Activated CD8-positive, alpha-beta T cell treated with anti-CD3 and anti-CD28 coated beads, Interleukin-2, amount 10 ng/mL, durations not matched to agents 7 days and 5 days (primary cell): Measurements from ENCODE around the gene GTF2IRD1. TPM values are rescaled to one million over a fixed set of nuclear protein-coding genes. Genes with fewer than 3 reads are reported as not detected.
"Not testable (repeated sequence)": the region's sequence is repeated elsewhere in the genome, so short reads cannot be mapped to it uniquely, and the experiment has no call there.

Experiments used
- ATAC-seq: fragments of 150-1000 bp; cut with Tn5 transposase; one replicate; pipeline ENCODE4 v1.10.0; 2021; ENCODE audit warnings: moderate library complexity
- CTCF ChIA-PET: fragments of 350-600 bp; sonication (Branson Sonifier 250); formaldehyde crosslinking; loops from one replicate; lab custom pipeline; 2021; ENCODE audit warnings: antibody characterized with exemption; lab: Charles Lee
- POLR2A ChIA-PET: fragments of 350-600 bp; sonication (Branson Sonifier 250); formaldehyde crosslinking; loops from one replicate; lab custom pipeline; 2021; ENCODE audit warnings: antibody characterized with exemption; lab: Charles Lee
- DNase-seq: peaks from one replicate; pipeline ENCODE4 v3.0.0-alpha.2; 2020
- H3K27ac Mint-ChIP-seq: one replicate; pipeline ENCODE4 v1.8.0; 2021; ENCODE audit warnings: mild to moderate bottlenecking, mixed read lengths
- H3K27me3 Mint-ChIP-seq: one replicate; pipeline ENCODE4 v1.8.0; 2021; ENCODE audit warnings: low read depth, mixed read lengths
- H3K36me3 Mint-ChIP-seq: one replicate; pipeline ENCODE4 v1.8.0; 2021; ENCODE audit warnings: low read depth, mixed read lengths
- H3K4me1 Mint-ChIP-seq: one replicate; pipeline ENCODE4 v1.8.0; 2021; ENCODE audit warnings: low read depth, mixed read lengths
- H3K4me3 Mint-ChIP-seq: one replicate; pipeline ENCODE4 v1.8.0; 2021; ENCODE audit warnings: mild to moderate bottlenecking, mixed read lengths
- H3K9me3 Mint-ChIP-seq: one replicate; pipeline ENCODE4 v1.8.0; 2022; ENCODE audit warnings: mixed read lengths; ENCODE audit not compliant: insufficient read depth
- total RNA-seq, 2 experiments: library from RNA; stranded (reverse); gene quantifications; one replicate each; pipeline ENCODE4 v1.2.3, GENCODE V29; 2021

GTF2IRD1 gene
- total RNA-seq, 2 experiments from 2014 or later, result not detected

DNA sequence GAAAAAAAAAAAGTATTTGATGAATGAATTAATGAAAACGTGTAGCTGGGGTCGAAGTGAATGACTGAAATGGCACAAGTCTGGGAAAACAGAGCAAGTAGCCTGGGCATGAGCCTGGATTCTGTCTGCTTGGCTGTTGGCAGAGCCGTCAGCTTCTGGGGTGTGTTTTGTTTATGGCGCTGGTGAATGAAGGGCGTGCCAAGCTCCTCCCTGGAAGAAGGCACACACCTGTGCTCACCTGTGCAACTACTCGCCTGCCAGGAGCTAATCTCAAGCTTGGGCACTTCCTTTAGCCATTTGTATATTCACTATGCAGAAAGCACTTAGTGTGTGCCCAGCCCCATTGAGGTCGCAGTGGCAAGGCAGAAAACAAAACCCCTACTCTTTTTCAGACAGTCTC is 74.1 kb downstream of the GTF2IRD1 start:
- H3K4me3 Mint-ChIP-seq, result no peak overlapping the region
- DNase-seq (no peak), ATAC-seq (no peak)
- ChIA-PET POLR2A (no interaction called here), CTCF (interaction anchor here (0.8 kb wide), 1 partner anchor 109 kb away, joined by 3 read pairs; no protein-coding TSS in a partner anchor)
- H3K27me3 Mint-ChIP-seq, result no peaks in the 10 kb centered on the region
- no peak overlapping the region for H3K27ac Mint-ChIP-seq
- no peaks in the 10 kb centered on the region for H3K9me3 Mint-ChIP-seq
- H3K4me1 Mint-ChIP-seq, result no peaks in the 10 kb centered on the region
- no peaks in the 10 kb centered on the region for H3K36me3 Mint-ChIP-seq

DNA sequence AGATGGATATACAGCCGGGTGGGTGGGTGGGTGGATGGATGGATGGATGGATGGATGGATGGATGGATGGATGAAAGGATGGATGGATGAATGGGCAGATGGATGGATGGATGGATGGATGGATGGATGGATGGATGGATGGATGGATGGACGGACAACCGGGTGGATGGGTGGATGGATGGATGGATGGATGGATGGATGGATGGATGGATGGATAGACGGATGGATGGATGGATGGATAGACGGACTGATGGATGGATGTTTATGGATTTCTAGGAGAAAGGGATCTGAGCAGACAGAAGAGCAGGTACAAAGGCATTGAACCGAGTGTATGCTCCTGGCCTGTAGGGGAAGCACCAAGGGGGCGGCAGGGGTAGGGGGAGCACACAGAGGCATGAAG is 75.1 kb downstream of the GTF2IRD1 start:
- H3K4me1 Mint-ChIP-seq, H3K4me3 Mint-ChIP-seq, DNase-seq, POLR2A ChIA-PET, ATAC-seq, H3K27me3 Mint-ChIP-seq, H3K27ac Mint-ChIP-seq, CTCF ChIA-PET, H3K36me3 Mint-ChIP-seq, H3K9me3 Mint-ChIP-seq: not testable (repeated sequence)

DNA sequence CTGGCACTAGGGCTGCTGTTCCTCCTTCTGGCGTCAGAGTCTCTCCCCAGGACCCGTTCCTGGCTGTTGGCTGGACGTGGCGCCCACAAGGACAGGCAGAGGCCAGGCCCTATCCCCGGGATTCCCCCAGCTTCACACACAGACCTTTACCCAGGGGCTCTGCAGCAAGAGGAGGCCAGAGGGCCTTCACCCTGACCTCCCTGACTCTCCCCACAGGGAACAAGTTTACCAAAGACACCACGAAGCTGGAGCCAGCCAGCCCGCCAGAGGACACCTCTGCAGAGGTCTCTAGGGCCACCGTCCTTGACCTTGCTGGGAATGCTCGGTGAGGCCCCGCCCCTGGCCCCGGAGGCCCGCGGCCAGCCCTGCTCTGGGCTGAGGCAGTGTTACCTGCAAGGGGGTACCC is 82.2 kb downstream of the GTF2IRD1 start:
- no peak overlapping the region for H3K4me3 Mint-ChIP-seq
- no peaks in the 10 kb centered on the region for H3K36me3 Mint-ChIP-seq
- no peak overlapping the region for H3K27ac Mint-ChIP-seq
- H3K9me3 Mint-ChIP-seq, result no peaks in the 10 kb centered on the region
- ChIA-PET CTCF (no interaction called here), POLR2A (no interaction called here)
- ATAC-seq (no peak), DNase-seq (no peak)
- H3K4me1 Mint-ChIP-seq, result no peaks in the 10 kb centered on the region
- no peaks in the 10 kb centered on the region for H3K27me3 Mint-ChIP-seq

DNA sequence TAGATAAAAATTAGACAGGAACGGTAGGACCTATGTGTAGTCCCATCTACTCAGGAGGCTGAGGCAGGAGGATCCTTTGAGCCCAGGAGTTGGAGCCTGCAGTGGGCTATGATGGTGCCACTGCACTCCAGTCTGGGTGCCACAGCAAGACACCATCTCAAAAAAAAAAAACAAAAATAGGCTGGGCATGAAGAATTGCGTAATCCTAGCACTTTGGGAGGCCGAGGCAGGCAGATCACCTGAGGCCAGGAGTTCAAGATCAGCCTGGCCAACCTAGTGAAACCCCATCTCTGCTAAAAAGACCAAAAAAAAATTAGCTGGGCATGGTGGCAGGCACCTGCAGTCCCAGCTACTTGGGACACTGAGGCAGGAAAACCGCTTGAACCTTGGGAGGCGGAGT is 88.2 kb downstream of the GTF2IRD1 start:
- H3K4me1 Mint-ChIP-seq, H3K4me3 Mint-ChIP-seq: not testable (repeated sequence)

DNA sequence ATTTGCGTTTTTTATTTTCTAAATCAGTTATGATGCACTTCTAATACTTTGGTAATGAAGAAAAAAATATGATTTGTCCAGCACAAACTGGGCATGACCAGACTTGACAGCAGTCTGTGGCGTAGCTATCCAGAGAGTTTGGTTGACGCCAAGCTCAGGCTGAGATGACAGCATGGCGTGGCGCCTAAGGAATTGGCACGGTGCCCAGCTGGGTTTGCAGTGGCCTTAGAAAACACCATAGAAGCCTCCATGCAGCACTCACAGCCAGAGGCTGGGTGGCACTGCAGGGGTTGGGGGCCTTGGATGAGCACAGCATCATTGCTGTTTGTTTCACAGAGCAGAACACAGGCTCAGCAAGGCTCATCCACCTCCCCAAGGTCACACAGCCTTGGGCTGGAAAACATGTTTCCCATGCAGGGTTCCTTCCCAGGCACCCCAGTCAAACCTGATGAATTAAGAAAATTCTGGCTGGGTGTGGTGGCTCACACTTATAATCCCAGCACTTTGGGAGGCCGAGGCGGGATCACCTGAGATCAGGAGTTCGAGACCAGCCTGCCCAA is 88.9 kb downstream of the GTF2IRD1 start:
- no peaks in the 10 kb centered on the region for H3K36me3 Mint-ChIP-seq
- DNase-seq (no peak), ATAC-seq (no peak)
- H3K27ac Mint-ChIP-seq, result no peak overlapping the region
- H3K4me3 Mint-ChIP-seq, result no peak overlapping the region
- H3K9me3 Mint-ChIP-seq, result no peaks in the 10 kb centered on the region
- no peaks in the 10 kb centered on the region for H3K4me1 Mint-ChIP-seq
- H3K27me3 Mint-ChIP-seq, result no peaks in the 10 kb centered on the region
- ChIA-PET POLR2A (no interaction called here), CTCF (no interaction called here)

More for the DNA sequence above, 88.2 kb downstream of the GTF2IRD1 start:
- CTCF ChIA-PET, POLR2A ChIA-PET, H3K9me3 Mint-ChIP-seq, H3K27ac Mint-ChIP-seq, H3K27me3 Mint-ChIP-seq, ATAC-seq, DNase-seq, H3K36me3 Mint-ChIP-seq: not testable (repeated sequence)

DNA sequence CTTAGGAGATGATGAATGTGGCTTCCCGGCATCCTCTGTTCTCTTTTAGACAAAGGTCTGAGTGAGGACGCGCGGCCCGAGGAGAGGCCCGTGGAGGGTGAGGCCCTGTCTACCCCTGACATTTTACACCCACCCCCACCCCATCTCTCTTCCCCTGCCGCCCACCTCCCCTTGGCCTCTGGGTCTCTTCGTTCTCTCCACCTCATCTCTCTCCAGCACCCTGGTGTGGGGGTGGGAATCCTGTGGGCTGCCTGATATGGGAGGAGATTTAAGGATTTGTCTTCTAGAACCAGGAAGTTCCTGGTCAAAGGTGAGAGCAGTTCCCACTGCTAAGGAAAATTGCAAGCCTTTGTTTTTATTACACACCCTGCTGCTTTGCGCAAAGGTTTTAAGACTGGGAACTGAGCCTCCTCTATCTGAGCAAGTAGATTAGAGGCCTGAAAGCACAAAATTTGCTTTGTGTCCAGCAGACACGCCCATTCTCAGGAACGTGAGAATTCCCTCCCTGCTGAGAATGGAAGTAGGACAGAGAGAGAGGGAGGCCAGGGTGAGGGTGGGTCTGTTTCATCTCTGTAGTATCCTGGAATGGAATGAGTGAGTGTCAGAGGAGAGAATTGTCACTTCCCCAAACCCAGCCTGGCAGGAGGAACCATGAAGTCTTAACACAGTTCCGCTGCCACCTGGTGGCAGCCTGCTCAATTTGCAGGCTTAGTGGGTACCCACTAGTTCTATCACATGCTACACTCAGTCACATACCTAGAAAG is 91.2 kb downstream of the GTF2IRD1 start:
- DNase-seq (peak; percentile 28), ATAC-seq (no peak)
- H3K4me1 Mint-ChIP-seq, result no peaks in the 10 kb centered on the region
- no peaks in the 10 kb centered on the region for H3K27me3 Mint-ChIP-seq
- no peaks in the 10 kb centered on the region for H3K9me3 Mint-ChIP-seq
- no peak overlapping the region for H3K27ac Mint-ChIP-seq
- ChIA-PET POLR2A (no interaction called here), CTCF (no interaction called here)
- no peak overlapping the region for H3K4me3 Mint-ChIP-seq
- no peaks in the 10 kb centered on the region for H3K36me3 Mint-ChIP-seq

DNA sequence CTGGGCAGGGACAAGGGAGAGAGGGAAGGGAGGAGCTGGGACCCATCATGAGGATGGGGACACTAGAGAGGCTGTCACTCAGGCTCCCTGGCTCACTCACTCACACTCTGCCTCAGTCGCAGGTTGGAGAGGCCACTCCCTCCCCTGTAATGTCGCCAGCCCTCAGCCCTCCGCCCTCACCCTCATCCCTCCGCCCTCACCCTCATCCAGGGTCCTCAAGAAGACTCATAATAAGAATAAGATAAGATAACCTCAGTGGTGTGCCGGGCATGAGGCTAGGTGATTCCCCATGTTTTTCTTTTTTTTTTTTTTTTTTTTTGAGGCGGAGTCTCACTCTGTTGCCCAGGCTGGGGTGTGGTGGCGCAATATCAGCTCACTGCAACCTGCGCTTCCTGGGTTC is 92.2 kb downstream of the GTF2IRD1 start:
- ATAC-seq (no peak), DNase-seq (no peak)
- Mint-ChIP-seq H3K27ac (no peak overlapping the region), H3K9me3 (no peaks in the 10 kb centered on the region), H3K27me3 (no peaks in the 10 kb centered on the region), H3K4me3 (no peak overlapping the region), H3K4me1 (no peaks in the 10 kb centered on the region), H3K36me3 (no peaks in the 10 kb centered on the region)
- CTCF ChIA-PET, result no interaction called here
- POLR2A ChIA-PET, result no interaction called here

DNA sequence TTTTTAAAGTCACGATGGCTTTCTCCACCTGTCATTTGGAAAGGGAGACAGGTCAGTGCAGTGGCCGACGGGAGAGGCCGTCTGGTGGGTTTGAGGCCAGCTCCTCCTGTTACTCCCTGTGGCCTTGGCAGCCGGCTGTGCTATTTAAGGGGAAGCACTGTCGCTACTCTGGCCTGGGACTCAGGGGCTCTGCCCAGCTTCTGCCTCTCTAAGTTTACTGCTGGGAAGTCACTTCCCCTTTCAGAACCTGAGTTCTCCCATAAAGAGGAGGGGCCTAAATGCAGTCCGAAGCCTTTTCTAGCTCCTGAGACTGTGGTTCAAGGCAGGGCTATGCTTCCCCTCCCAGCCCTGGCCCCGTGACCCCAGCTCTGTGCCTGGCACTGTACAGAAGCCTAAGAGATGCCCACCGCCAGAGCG is 99.9 kb downstream of the GTF2IRD1 start:
- H3K9me3 Mint-ChIP-seq, DNase-seq, H3K27me3 Mint-ChIP-seq, H3K4me3 Mint-ChIP-seq, H3K27ac Mint-ChIP-seq, POLR2A ChIA-PET, ATAC-seq, H3K4me1 Mint-ChIP-seq, H3K36me3 Mint-ChIP-seq: not testable (repeated sequence)
- CTCF ChIA-PET, result interaction anchor here (1.3 kb wide), 2 partner anchors 13 to 153 kb away, joined by 3 to 4 read pairs; no protein-coding TSS in a partner anchor

DNA sequence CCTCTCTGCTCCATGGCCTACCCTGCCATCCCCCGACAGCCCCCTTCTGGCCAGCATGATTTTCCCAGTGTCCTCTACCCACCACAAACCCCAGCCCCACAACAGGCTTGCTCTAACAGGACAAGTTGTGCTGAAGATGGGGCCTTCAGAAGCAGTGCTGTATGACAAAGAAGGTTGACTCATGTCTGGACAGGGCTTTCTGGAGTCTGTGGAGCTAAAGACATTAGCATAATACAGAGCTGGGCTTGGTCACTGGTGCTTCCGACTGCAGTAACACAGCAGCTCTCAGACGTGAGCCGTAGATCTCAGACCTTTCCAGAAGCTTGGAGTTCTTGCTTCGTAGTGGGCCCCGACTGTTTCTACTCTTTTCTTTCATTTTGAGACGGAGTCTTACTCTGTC is 100.5 kb downstream of the GTF2IRD1 start:
- Mint-ChIP-seq H3K27me3 (peaks cover 2% of the 10 kb centered on the region), H3K4me3 (no peak overlapping the region), H3K9me3 (no peaks in the 10 kb centered on the region), H3K27ac (no peak overlapping the region), H3K36me3 (no peaks in the 10 kb centered on the region), H3K4me1 (no peaks in the 10 kb centered on the region)
- CTCF ChIA-PET, result interaction anchor here (1.3 kb wide), 2 partner anchors 12 to 153 kb away, joined by 3 to 4 read pairs; no protein-coding TSS in a partner anchor
- ATAC-seq, result no peak
- POLR2A ChIA-PET, result no interaction called here
- no peak for DNase-seq

DNA sequence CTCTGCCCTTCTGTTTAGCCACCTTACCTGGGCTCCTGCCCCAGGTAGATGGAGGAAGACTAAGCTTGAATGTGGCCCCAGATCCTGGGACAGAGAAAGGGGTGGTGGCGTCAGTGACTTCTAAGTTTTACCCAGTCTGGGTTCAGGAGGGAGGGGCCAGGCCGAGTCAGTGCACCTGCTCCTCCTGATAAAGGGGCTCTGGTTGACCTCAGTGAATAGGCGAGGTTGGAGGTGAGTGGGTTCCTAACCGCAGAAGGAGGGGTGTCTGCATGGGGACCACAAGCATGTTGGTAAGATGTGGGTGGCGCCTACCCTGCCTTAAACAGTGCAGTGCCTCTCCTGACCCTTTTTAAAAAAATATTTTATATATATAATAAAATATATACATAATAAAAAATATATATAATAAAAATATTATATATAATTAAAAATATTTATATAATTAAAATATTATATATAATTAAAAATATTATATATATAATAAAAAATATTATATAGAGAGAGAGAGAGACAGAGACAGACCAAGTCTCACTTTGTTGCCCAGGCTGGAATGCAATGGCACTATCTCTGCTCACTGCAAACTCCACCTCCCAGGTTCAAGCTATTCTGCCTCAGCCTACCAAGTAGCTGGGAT is 106.5 kb downstream of the GTF2IRD1 start:
- no peak for ATAC-seq
- CTCF ChIA-PET, result no interaction called here

DNA sequence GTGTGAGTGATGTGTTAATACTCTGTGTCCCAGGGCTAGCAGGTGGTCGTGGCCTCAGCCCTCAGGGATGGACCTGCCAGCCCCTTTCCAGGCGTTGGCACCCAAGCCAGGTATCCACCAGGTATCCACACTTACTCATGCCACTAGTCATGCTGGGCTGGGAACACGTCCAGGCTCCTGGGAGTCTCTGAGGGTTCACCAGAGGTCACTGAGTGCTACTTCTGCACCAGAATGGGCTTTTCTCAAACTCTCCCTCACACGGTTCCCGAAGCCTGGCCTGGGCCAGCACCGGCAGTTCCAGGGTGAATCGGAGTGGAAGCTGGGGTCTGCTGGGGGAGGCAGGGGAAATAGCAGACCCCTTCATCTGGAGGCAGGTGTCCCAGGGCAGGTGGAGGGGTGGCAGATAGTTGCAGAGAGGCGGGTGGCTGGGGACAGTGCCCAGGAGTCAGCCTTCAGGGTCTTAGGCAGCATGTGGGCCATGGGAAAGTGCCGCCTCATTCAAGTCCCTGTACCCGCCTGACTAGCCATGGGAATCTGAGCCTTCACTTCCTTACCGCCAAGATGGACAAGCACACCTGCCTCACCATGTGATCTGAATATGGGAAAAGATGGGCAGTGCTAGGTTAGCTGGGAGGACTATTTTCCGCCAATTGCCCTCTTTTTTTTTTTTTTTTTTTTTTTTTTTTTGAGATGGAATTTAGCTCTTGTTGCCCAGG is 108.3 kb downstream of the GTF2IRD1 start:
- H3K4me3 Mint-ChIP-seq, result no peak overlapping the region
- H3K27ac Mint-ChIP-seq, result no peak overlapping the region
- H3K9me3 Mint-ChIP-seq, result no peaks in the 10 kb centered on the region
- ChIA-PET POLR2A (no interaction called here), CTCF (no interaction called here)
- DNase-seq, result no peak
- no peaks in the 10 kb centered on the region for H3K36me3 Mint-ChIP-seq
- no peaks in the 10 kb centered on the region for H3K4me1 Mint-ChIP-seq
- no peak for ATAC-seq
- no peaks in the 10 kb centered on the region for H3K27me3 Mint-ChIP-seq

More for the DNA sequence above, 106.5 kb downstream of the GTF2IRD1 start:
- Mint-ChIP-seq H3K27me3 (no peaks in the 10 kb centered on the region), H3K36me3 (no peaks in the 10 kb centered on the region), H3K27ac (no peak overlapping the region), H3K9me3 (no peaks in the 10 kb centered on the region), H3K4me1 (no peaks in the 10 kb centered on the region), H3K4me3 (no peak overlapping the region)
- POLR2A ChIA-PET, result no interaction called here
- no peak for DNase-seq
